Tibial nerve (tissue), 4 donors: ENCODE results near the gene SUSD1.

Experiments
- EP300 ChIP-seq, 2 donors: sonication (generic); formaldehyde crosslinking; IDR thresholded peaks; one replicate each; pipeline ENCODE4 v1.6.1; 2017; ENCODE audit warnings: antibody characterized with exemption in 2 of 2, mild to moderate bottlenecking in 1 of 2
- POLR2A ChIP-seq, 2 donors: fragments of 450-650 bp; IDR thresholded peaks; one replicate each; pipeline ENCODE4 v1.6.1; 2017; ENCODE audit warnings: antibody characterized with exemption in 2 of 2, mild to moderate bottlenecking in 2 of 2, moderate library complexity in 2 of 2
- TF ChIP-seq, protein P1 (sequence below), 5 experiments: fragments of 200-600 bp in 3 of 5; fragments of 450-650 bp in 2 of 5; sonication (generic) in 3 of 5; IDR thresholded peaks; one replicate each; pipeline ENCODE4 v1.5.1; 2016 to 2019; ENCODE audit warnings: antibody characterized with exemption in 5 of 5, mild to moderate bottlenecking in 3 of 5, moderate library complexity in 2 of 5

DNA sequence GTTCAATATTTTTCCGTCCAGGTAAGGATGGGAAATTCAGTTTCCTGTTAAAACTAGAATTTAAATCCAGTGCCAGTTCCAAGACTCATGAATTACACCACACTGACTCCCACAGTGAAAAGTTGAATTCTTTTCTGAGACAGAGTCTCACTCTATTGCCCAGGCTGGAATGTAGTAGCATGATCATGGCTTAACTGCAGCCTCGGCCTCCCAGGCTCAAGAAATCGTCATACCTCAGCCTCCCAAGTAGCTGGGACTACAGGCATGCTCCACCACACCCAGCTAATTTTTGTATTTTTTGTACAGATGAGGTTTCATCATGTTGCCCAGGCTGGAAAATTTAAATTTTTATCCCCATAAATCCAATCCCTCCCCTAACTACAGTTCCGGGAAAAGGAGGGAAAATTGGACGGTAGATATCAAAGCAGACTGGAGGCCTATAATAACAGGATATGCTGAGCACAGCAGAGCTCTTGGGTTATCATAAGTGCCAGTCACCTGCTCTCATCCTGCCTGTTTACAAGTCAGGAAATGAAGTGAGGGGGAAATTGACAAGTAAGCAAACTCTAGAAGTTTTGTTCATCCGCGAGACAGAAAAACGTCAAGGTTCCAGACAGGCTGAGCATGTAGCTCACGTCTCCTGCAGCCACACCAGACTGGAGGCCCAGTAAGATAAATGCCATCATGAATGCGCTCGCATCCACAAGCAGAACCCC is 172.8 kb downstream of the SUSD1 start:
- TF ChIP-seq, protein P1, sequence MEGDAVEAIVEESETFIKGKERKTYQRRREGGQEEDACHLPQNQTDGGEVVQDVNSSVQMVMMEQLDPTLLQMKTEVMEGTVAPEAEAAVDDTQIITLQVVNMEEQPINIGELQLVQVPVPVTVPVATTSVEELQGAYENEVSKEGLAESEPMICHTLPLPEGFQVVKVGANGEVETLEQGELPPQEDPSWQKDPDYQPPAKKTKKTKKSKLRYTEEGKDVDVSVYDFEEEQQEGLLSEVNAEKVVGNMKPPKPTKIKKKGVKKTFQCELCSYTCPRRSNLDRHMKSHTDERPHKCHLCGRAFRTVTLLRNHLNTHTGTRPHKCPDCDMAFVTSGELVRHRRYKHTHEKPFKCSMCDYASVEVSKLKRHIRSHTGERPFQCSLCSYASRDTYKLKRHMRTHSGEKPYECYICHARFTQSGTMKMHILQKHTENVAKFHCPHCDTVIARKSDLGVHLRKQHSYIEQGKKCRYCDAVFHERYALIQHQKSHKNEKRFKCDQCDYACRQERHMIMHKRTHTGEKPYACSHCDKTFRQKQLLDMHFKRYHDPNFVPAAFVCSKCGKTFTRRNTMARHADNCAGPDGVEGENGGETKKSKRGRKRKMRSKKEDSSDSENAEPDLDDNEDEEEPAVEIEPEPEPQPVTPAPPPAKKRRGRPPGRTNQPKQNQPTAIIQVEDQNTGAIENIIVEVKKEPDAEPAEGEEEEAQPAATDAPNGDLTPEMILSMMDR (IDR thresholded peaks at IDR 0.05): no peak
- TF ChIP-seq POLR2A (IDR thresholded peaks at IDR 0.05) (no peak), EP300 (IDR thresholded peaks at IDR 0.05) (no peak)
